Brain microvascular endothelial cell (primary cell): ENCODE results near the gene ZNF692.

Experiments
- DNase-seq: peaks from one replicate; pipeline ENCODE4 v3.0.0-alpha.2; 2020
- H3K27ac ChIP-seq: fragments of 250-450 bp; sonication (Bioruptor Pico); 2 replicates; pipeline ENCODE4 v1.5.1; 2020; ENCODE audit warnings: mild to moderate bottlenecking, moderate library complexity
- H3K27me3 ChIP-seq: fragments of 250-450 bp; sonication (Bioruptor Pico); replicated peaks from 2 replicates; pipeline ENCODE4 v1.5.1; 2020; ENCODE audit warnings: mild to moderate bottlenecking
- H3K36me3 ChIP-seq: fragments of 250-450 bp; sonication (Bioruptor Pico); replicated peaks from 2 replicates; pipeline ENCODE4 v1.5.1; 2020; ENCODE audit warnings: mild to moderate bottlenecking
- H3K4me3 ChIP-seq: 2 replicates; pipeline ENCODE4 v1.5.1; 2011; ENCODE audit warnings: low read depth, mild to moderate bottlenecking, control low read depth, low read length, moderate library complexity
- CTCF ChIP-seq: IDR thresholded peaks from 2 replicates; pipeline ENCODE4 v1.5.1; 2011; ENCODE audit warnings: low read depth, mild to moderate bottlenecking, moderate library complexity, low read length, control low read depth, inconsistent platforms; ENCODE audit errors: missing control alignments
- in situ Hi-C: cut with HindIII; loops from 2 replicates; pipeline ENCODE4 v1.10.0; 2017; ENCODE audit warnings: low sequenced_read_pairs, low pct_ligation_motif_present

The ZNF692 gene

GRCh38 chr1:248858891-248859889, at the start of gene ZNF692:
Gene ZNF692 (minus strand): TSS chr1:248859085. CDS start chr1:248858309, 776 bp downstream.
- in situ Hi-C loops, result no loop called here
- TF ChIP-seq CTCF, result no peak
- peak; percentile 96 for DNase-seq
- Histone ChIP-seq H3K36me3 (peaks cover 8% of the 10 kb centered on the region), H3K27me3 (no peaks in the 10 kb centered on the region), H3K4me3 (peak within 1 kb of the TSS; percentile 74), H3K27ac (peak within 1 kb of the TSS; percentile 48)

- no peaks in the 10 kb centered on the region for H3K27me3 ChIP-seq
- in situ Hi-C loops, result no loop called here
- peak overlapping the region; percentile 86 for H3K27ac ChIP-seq
- no peaks in the 10 kb centered on the region for H3K36me3 ChIP-seq
- no peak for TF ChIP-seq CTCF
- H3K4me3 ChIP-seq, result peak overlapping the region; percentile 74
- DNase-seq, result peak; percentile 36
Observed at GRCh38 chr1:248906753-248907661, 48.1 kb upstream of the ZNF692 start.

GRCh38 chr1:248906009-248906752, 47.3 kb upstream of the ZNF692 start, which contains the start of gene PGBD2:
Gene PGBD2 (plus strand): TSS chr1:248906235. CDS start chr1:248913863, 7,628 bp downstream.
- in situ Hi-C loops, result no loop called here
- H3K27me3 ChIP-seq, result no peaks in the 10 kb centered on the region
- peak; percentile 76 for TF ChIP-seq CTCF
- peak; percentile 82 for DNase-seq
- peak within 1 kb of the TSS; percentile 86 for H3K27ac ChIP-seq
- no peaks in the 10 kb centered on the region for H3K36me3 ChIP-seq
- H3K4me3 ChIP-seq, result peak within 1 kb of the TSS; percentile 80

GRCh38 chr1:248905662-248906008, 46.8 kb upstream of the ZNF692 start:
- DNase-seq, result no peak
- H3K4me3 ChIP-seq, result peak overlapping the region; percentile 80
- peak overlapping the region; percentile 71 for H3K27ac ChIP-seq
- no peaks in the 10 kb centered on the region for H3K36me3 ChIP-seq
- no peak for TF ChIP-seq CTCF
- H3K27me3 ChIP-seq, result no peaks in the 10 kb centered on the region
- in situ Hi-C loops, result no loop called here
